HCT116 (cell line): ENCODE measurements around the gene TAPT1. TPM values are rescaled to one million over a fixed set of nuclear protein-coding genes. Genes with fewer than 3 reads are reported as not detected.

Source experiments
- ATAC-seq: fragments of 200-7000 bp; cut with Tn5 transposase; 2 replicates; pipeline ENCODE4 v1.9.1; 2020; ENCODE audit warnings: mild to moderate bottlenecking, moderate library complexity
- BruUV-seq: library from RNA; stranded (reverse); fragments of 400-500 nt; replicated peaks from 2 replicates; lab custom pipeline; 2021; lab: Mats Ljungman, UMichigan
- CTCF ChIA-PET: fragments of 300-600 bp; sonication (Branson Sonifier 250); formaldehyde crosslinking; loops from one replicate; lab custom pipeline; 2021; ENCODE audit warnings: antibody characterized with exemption; lab: Charles Lee
- POLR2A ChIA-PET: fragments of 300-600, 350-600 bp; sonication (Branson Sonifier 250); formaldehyde crosslinking; loops from one replicate; lab custom pipeline; 2021; ENCODE audit warnings: antibody characterized with exemption; lab: Charles Lee
- RAD21 ChIA-PET, 2 experiments: fragments of 300-600 bp; sonication (Branson Sonifier 250); formaldehyde crosslinking; loops; one replicate each; lab custom pipeline; 2023; ENCODE audit warnings: low total read pairs in 2 of 2; ENCODE audit not compliant: uncharacterized antibody in 2 of 2, unreplicated experiment in 2 of 2, low non-redundant PET in 1 of 2; lab: Charles Lee
- DNase-seq: peaks from one replicate; pipeline ENCODE4 v3.0.0-alpha.2; 2010; ENCODE audit warnings: low read depth, low spot score
- H2AFZ ChIP-seq: fragments of 200-600 bp; shearing (Covaris generic), sonication (generic); 2 replicates; pipeline ENCODE4 v1.6.1; 2017; ENCODE audit warnings: low read depth, mixed run types, mixed read lengths, antibody characterized with exemption, low read length; ENCODE audit not compliant: poor library complexity, severe bottlenecking
- H3K27ac ChIP-seq: 2 replicates; pipeline ENCODE4 v1.5.1; 2012; ENCODE audit warnings: low read depth, low read length
- H3K27me3 ChIP-seq: fragments of 200-600 bp; sonication (generic); 2 replicates; pipeline ENCODE4 v1.6.1; 2016; ENCODE audit warnings: mixed run types, low read length, mixed read lengths; ENCODE audit not compliant: insufficient read depth
- H3K36me3 ChIP-seq, 2 experiments: fragments of 200-500 bp in 1 of 2; fragments of 200-600 bp in 1 of 2; sonication (Bioruptor generic) in 1 of 2; sonication (generic) in 1 of 2; 2 replicates each; pipeline versions ENCODE4 v1.5.1 to v1.6.1; 2014 to 2016; ENCODE audit warnings: low read length in 2 of 2, inconsistent platforms in 1 of 2, mixed read lengths in 1 of 2, mixed run types in 1 of 2; ENCODE audit not compliant: insufficient read depth in 2 of 2, control insufficient read depth in 1 of 2
- H3K4me1 ChIP-seq, 2 experiments: fragments of 200-600 bp in 1 of 2; sonication (generic) in 1 of 2; 2 replicates each; pipeline versions ENCODE4 v1.5.1 to v1.6.1; 2012 to 2017; ENCODE audit warnings: low read length in 2 of 2, inconsistent platforms in 1 of 2, mild to moderate bottlenecking in 1 of 2, mixed read lengths in 1 of 2, mixed run types in 1 of 2, moderate library complexity in 1 of 2; ENCODE audit not compliant: insufficient read depth in 2 of 2, control insufficient read depth in 1 of 2
- H3K4me2 ChIP-seq: fragments of 200-600 bp; sonication (generic); 2 replicates; pipeline ENCODE4 v1.6.1; 2017; ENCODE audit warnings: mixed run types, low read length, mixed read lengths
- H3K4me3 ChIP-seq, 2 experiments: fragments of 200-600 bp in 1 of 2; sonication (generic) in 1 of 2; replicated peaks in 1 of 2; 2 replicates each; pipeline ENCODE4 v1.5.1; 2011 to 2016; ENCODE audit warnings: low read length in 2 of 2, control low read depth in 1 of 2, low read depth in 1 of 2, mild to moderate bottlenecking in 1 of 2, mixed read lengths in 1 of 2, mixed run types in 1 of 2
- H3K79me2 ChIP-seq: fragments of 200-600 bp; sonication (generic); 2 replicates; pipeline ENCODE4 v1.6.1; 2017; ENCODE audit warnings: mild to moderate bottlenecking, mixed run types, low read length, moderate library complexity, mixed read lengths; ENCODE audit not compliant: insufficient read depth
- H3K9ac ChIP-seq: fragments of 200-600 bp; sonication (generic); 2 replicates; pipeline ENCODE4 v1.6.1; 2016; ENCODE audit warnings: low read length, mixed read lengths
- H3K9me2 ChIP-seq: fragments of 200-600 bp; sonication (generic), shearing (Covaris generic); 2 replicates; pipeline ENCODE4 v1.6.1; 2017; ENCODE audit warnings: mixed run types, mild to moderate bottlenecking, moderate library complexity; ENCODE audit not compliant: insufficient read depth
- H3K9me3 ChIP-seq, 2 experiments: fragments of 200-500 bp in 1 of 2; fragments of 200-600 bp in 1 of 2; sonication (Bioruptor generic) in 1 of 2; sonication (generic) in 1 of 2; 2 replicates each; pipeline ENCODE4 v1.6.1; 2014 to 2017; ENCODE audit warnings: low read length in 2 of 2, mixed read lengths in 2 of 2, inconsistent platforms in 1 of 2, low read depth in 1 of 2, mild to moderate bottlenecking in 1 of 2, mixed run types in 1 of 2, moderate library complexity in 1 of 2; ENCODE audit not compliant: control insufficient read depth in 1 of 2, insufficient read depth in 1 of 2
- H4K20me1 ChIP-seq: fragments of 200-600 bp; sonication (generic), shearing (Covaris generic); 2 replicates; pipeline ENCODE4 v1.6.1; 2017; ENCODE audit warnings: mixed run types, mild to moderate bottlenecking, moderate library complexity; ENCODE audit not compliant: insufficient read depth
- ATF3 ChIP-seq: IDR thresholded peaks from 2 replicates; pipeline ENCODE4 v1.6.1; 2012
- EZH2 ChIP-seq: fragments of 200-600 bp; sonication (generic); IDR thresholded peaks from 2 replicates; pipeline ENCODE4 v1.6.1; 2017; ENCODE audit warnings: antibody characterized with exemption, mixed run types
- POLR2AphosphoS5 ChIP-seq: IDR thresholded peaks from 2 replicates; pipeline ENCODE4 v1.6.1; 2011; ENCODE audit warnings: mild to moderate bottlenecking, low read depth, low read length, moderate library complexity
- REST ChIP-seq: IDR thresholded peaks from 2 replicates; pipeline ENCODE4 v1.6.1; 2012; ENCODE audit warnings: low read depth
- SIN3A ChIP-seq: IDR thresholded peaks from 2 replicates; pipeline ENCODE4 v1.6.1; 2012; ENCODE audit warnings: low read depth
- SP1 ChIP-seq: IDR thresholded peaks from 2 replicates; pipeline ENCODE4 v1.6.1; 2012; ENCODE audit warnings: low read depth
- TCF7L2 ChIP-seq: IDR thresholded peaks from 2 replicates; pipeline ENCODE4 v1.7.0; 2011; ENCODE audit warnings: borderline replicate concordance, inconsistent platforms; ENCODE audit not compliant: insufficient read depth, insufficient read length; ENCODE audit errors: extremely low read depth
- YY1 ChIP-seq: IDR thresholded peaks from 2 replicates; pipeline ENCODE4 v1.6.1; 2011; ENCODE audit warnings: low read length, low read depth, moderate library complexity, mild to moderate bottlenecking; ENCODE audit not compliant: insufficient replicate concordance; ENCODE audit errors: extremely low read depth
- intact Hi-C: fragments of 100-400 bp; cut with micrococcal nuclease; formaldehyde crosslinking; loops from 2 replicates; pipeline ENCODE4 v1.10.0; 2022
- total RNA-seq: library from RNA; stranded (reverse); gene quantifications from one replicate; pipeline ENCODE4 v1.2.1, GENCODE V29; 2021; ENCODE audit not compliant: unreplicated experiment
- TF ChIP-seq, protein P1 (sequence below): IDR thresholded peaks from 2 replicates; pipeline ENCODE4 v1.6.1; 2012

The TAPT1 gene
- total RNA-seq, 1 experiment from 2014 or later: 11.7 TPM

- Histone ChIP-seq H3K4me2 (no peak overlapping the region), H3K36me3 (no peaks in the 10 kb centered on the region), H2AFZ (no peak overlapping the region), H3K9me2 (no peaks in the 10 kb centered on the region), H3K27ac (no peak overlapping the region), H3K79me2 (no peaks in the 10 kb centered on the region), H3K9me3 (no peaks in the 10 kb centered on the region), H3K4me3 (no peak overlapping the region), H3K27me3 (no peaks in the 10 kb centered on the region), H4K20me1 (no peaks in the 10 kb centered on the region), H3K4me1 (no peaks in the 10 kb centered on the region), H3K9ac (no peak overlapping the region)
- intact Hi-C loops: no loop called here
- RAD21 ChIA-PET: no interaction called here
- POLR2A ChIA-PET: no interaction called here
- ATAC-seq: no peak
- CTCF ChIA-PET: no interaction called here
- no TSS peak for BruUV-seq
- TF ChIP-seq POLR2AphosphoS5: no peak
- no peak for TF ChIP-seq TCF7L2
- TF ChIP-seq, protein P1, sequence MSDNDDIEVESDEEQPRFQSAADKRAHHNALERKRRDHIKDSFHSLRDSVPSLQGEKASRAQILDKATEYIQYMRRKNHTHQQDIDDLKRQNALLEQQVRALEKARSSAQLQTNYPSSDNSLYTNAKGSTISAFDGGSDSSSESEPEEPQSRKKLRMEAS: no peak
- TF ChIP-seq SIN3A: no peak
- no peak for TF ChIP-seq REST
- TF ChIP-seq ATF3: no peak
- TF ChIP-seq YY1: no peak
- TF ChIP-seq EZH2: no peak
- TF ChIP-seq SP1: no peak
- DNase-seq: no peak
These were observed 96.9 kb downstream of the TAPT1 start for GRCh38 chr4:16129336-16129735.
